Ascending aorta (tissue), 2 donors: ENCODE results near the gene HIP1R. TPM values are rescaled to one million over a fixed set of nuclear protein-coding genes. Genes with fewer than 3 reads are reported as not detected.

ENCODE experiments used
- DNase-seq, 2 donors: peaks; one replicate each; pipeline ENCODE4 v3.0.0-alpha.2; 2019; ENCODE audit warnings: low spot score in 2 of 2
- H3K27ac ChIP-seq, 2 donors: fragments of 200-600 bp; sonication (generic); one replicate each; pipeline ENCODE4 v1.5.1; 2016 to 2017; ENCODE audit warnings: mild to moderate bottlenecking in 1 of 2
- H3K27me3 ChIP-seq: fragments of 200-600 bp; sonication (generic); one replicate; pipeline ENCODE4 v1.5.1; 2017
- H3K36me3 ChIP-seq, 2 donors: fragments of 200-600 bp; sonication (generic); one replicate each; pipeline ENCODE4 v1.5.1; 2016
- H3K4me1 ChIP-seq, 2 donors: fragments of 200-600 bp; sonication (generic); one replicate each; pipeline ENCODE4 v1.5.1; 2016 to 2017; ENCODE audit warnings: mild to moderate bottlenecking in 1 of 2
- H3K4me3 ChIP-seq, 2 donors: fragments of 200-600 bp; sonication (generic); one replicate each; pipeline ENCODE4 v1.5.1; 2016 to 2017; ENCODE audit warnings: mild to moderate bottlenecking in 1 of 2
- H3K9me3 ChIP-seq, 2 donors: fragments of 200-600 bp; sonication (generic); one replicate each; pipeline ENCODE4 v1.5.1; 2016
- intact Hi-C: fragments of 100-400 bp; cut with DNase I; formaldehyde crosslinking; loops from one replicate; pipeline ENCODE4 v1.15.1; 2023
- total RNA-seq: library from RNA; depleted of rRNA; stranded (reverse); fragments of >200 nt; gene quantifications from one replicate; pipeline ENCODE4 v1.1.0, GENCODE V29; 2016
- TF ChIP-seq, protein P1 (sequence below), 3 experiments: fragments of 200-600 bp in 2 of 3; fragments of 450-650 bp in 1 of 3; sonication (generic) in 2 of 3; IDR thresholded peaks; one replicate each; pipeline ENCODE4 v1.5.1; 2016 to 2019; ENCODE audit warnings: antibody characterized with exemption in 3 of 3, mild to moderate bottlenecking in 1 of 3, moderate library complexity in 1 of 3

HIP1R gene
- total RNA-seq, 1 donor from 2014 or later, result 98.7 TPM

DNA sequence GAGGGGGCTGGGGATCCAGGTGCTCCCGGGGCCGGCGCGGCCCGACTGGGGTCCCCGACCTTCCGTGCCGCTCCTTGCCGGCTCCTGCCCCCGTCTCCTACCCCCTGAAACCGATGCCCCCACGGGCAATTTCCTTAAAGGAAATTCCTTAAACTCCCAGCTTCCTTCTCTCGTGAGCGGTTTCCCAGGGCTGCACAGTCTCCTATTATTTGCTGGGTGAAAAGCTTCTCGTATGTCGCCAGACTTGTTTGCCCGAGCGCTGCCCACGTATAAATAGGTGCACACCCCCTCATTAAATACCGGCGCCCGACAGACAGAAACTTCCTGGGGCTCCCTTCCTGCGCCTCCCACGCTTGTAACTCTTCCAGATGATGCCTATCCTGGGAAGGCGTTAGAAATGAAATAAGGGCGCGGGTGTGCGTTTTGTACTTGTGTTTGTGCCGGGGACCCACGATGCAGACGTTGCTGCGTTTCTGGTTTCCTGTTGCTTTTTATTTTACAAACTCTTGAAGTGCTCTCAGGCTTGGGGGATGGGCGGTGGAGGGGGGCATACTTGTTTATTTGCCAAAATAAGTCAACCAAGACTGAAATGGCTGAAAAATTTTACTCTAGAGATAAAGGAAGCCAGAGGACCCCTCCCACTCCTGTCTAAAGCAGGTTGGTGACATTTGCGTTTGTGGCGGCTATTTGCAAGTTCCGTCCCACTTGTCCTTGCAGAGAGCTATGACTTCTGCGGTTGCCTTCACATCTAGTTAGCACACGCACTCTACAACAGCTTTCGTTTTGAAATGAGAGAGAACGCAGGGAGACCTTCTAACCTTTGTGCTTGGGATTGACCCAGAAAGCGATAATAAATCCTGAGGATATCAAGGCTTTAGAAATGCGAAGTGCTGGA is 1.0 kb downstream of the HIP1R start:
- intact Hi-C loops, result loop anchor here (1.0 to 5.0 kb wide), 2 partner anchors 16 to 44 kb away; no protein-coding TSS in a partner anchor
- DNase-seq, result no peak
- H3K9me3 ChIP-seq, result no peaks in the 10 kb centered on the region
- peak overlapping the region; percentile 68 to 75 for H3K4me3 ChIP-seq
- H3K27me3 ChIP-seq, result no peaks in the 10 kb centered on the region
- TF ChIP-seq, protein P1, sequence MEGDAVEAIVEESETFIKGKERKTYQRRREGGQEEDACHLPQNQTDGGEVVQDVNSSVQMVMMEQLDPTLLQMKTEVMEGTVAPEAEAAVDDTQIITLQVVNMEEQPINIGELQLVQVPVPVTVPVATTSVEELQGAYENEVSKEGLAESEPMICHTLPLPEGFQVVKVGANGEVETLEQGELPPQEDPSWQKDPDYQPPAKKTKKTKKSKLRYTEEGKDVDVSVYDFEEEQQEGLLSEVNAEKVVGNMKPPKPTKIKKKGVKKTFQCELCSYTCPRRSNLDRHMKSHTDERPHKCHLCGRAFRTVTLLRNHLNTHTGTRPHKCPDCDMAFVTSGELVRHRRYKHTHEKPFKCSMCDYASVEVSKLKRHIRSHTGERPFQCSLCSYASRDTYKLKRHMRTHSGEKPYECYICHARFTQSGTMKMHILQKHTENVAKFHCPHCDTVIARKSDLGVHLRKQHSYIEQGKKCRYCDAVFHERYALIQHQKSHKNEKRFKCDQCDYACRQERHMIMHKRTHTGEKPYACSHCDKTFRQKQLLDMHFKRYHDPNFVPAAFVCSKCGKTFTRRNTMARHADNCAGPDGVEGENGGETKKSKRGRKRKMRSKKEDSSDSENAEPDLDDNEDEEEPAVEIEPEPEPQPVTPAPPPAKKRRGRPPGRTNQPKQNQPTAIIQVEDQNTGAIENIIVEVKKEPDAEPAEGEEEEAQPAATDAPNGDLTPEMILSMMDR (IDR thresholded peaks at IDR 0.05), result no peak
- H3K4me1 ChIP-seq, result peaks cover 2 to 13% of the 10 kb centered on the region in 2 donors
- H3K27ac ChIP-seq, result peak overlapping the region; percentile 59 to 60
- no peaks in the 10 kb centered on the region for H3K36me3 ChIP-seq

DNA sequence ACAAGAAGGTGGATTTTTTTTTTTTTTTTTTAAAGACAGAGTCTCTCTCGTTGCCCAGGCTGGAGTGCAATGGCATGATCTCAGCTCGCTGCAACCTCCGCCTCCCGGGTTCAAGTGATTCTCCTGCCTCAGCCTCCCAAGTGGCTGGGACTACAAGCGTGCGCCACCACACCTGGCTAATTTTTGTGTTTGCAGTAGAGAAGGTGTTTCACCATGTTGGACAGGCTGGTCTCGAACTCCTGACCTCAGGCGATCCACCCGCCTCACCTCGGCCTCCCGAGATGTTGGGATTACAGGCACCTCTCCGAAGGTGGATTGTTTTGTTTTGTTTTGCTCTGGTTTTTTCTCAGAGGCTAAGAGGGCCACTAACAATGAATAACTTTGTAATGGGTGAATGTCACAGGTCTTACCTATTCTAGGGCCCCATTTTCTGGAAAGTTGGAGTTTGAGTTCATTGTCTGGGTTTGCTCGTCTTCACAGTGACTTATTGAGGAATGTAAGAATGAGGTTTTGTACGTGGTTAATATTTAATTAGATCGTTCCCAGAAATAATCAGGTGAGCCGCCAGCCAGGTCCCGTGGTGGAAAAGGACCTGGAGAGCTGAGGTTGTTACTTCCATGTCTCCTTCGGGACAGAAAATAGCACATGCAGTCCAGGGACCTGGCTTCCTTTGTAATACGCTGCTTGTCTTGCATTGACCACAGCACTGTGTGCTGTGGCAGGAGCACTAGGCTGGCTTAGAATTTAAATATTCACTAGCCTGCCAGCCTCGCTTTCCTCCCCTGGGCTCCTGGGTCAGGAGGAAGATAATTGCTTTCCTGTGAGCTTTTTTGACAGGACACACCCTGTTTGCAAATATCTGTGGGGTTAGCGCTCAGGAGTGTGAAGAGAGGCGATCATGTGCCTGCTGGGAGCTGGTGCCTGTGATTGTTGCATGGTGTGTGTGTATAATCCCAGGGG is 2.3 kb downstream of the HIP1R start:
- H3K36me3 ChIP-seq, result no peaks in the 10 kb centered on the region
- H3K27ac ChIP-seq, result peak overlapping the region in 1 of 2 donors; percentile 59
- H3K9me3 ChIP-seq, result no peaks in the 10 kb centered on the region
- no peak for DNase-seq
- peaks cover 3 to 22% of the 10 kb centered on the region in 2 donors for H3K4me1 ChIP-seq
- intact Hi-C loops, result loop anchor here (5.0 kb wide), 1 partner anchor 45 kb away; no protein-coding TSS in a partner anchor
- TF ChIP-seq, protein P1 (IDR thresholded peaks at IDR 0.05), result no peak
- peak overlapping the region in 1 of 2 donors; percentile 68 for H3K4me3 ChIP-seq
- H3K27me3 ChIP-seq, result no peaks in the 10 kb centered on the region

DNA sequence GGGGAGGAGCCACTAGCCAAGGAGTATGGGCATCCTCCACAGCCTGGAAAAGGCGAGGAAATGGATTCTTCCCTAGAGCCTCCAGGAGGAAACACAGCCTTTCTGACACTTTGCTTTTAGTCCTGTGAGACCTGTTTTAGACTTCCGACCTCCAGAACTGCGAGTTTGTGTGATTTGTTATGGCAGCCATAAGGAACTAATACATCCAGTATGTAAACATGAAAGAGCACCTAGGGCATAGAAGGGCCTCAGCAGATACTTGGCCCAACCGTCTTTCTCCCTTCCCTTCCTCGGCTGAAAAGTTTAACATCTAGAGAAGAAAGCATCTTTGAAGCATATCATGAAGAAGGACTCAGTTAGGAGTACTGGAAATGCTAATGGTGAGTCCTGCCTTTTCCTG is 3.6 kb downstream of the HIP1R start:
- no peaks in the 10 kb centered on the region for H3K9me3 ChIP-seq
- DNase-seq, result no peak
- TF ChIP-seq, protein P1 (IDR thresholded peaks at IDR 0.05), result no peak
- no peaks in the 10 kb centered on the region for H3K27me3 ChIP-seq
- intact Hi-C loops, result loop anchor here (5.0 kb wide), 1 partner anchor 47 kb away; no protein-coding TSS in a partner anchor
- no peaks in the 10 kb centered on the region for H3K36me3 ChIP-seq
- H3K4me1 ChIP-seq, result peaks cover 3 to 24% of the 10 kb centered on the region in 2 donors
- H3K27ac ChIP-seq, result no peak overlapping the region
- H3K4me3 ChIP-seq, result no peak overlapping the region

DNA sequence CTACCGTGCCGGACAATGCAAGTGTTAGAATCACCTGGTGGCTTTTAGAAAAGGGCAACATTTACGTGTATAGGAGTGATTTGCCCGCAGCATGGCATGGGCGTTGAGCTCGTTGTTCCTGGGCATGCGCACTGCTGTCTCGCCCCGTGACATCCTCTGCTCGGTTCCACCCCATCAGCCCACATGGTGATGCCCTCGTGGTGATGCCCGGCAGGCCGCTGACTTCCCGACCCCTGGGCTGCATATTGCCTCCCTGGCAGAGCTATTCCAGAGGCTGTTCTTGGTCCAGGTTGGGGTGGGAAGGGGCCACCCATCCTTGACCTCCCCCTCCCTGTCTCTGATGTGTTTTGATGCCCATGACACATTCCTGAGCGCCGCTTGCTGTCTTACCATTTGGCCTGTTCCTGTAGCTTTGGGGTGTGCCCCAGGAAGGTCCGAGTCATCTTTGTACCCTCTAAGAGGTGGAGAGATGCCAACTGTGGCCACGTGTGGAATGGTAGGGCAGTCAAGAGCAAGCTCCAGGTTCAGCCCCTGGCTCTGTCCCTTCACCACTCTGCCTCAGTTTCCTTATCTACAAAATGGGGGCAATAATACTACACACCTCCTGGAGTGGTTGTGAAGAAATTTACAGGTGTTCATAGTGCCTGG is 4.8 kb downstream of the HIP1R start:
- H3K4me3 ChIP-seq, result no peak overlapping the region
- DNase-seq, result no peak
- H3K36me3 ChIP-seq, result no peaks in the 10 kb centered on the region
- peaks cover 3 to 24% of the 10 kb centered on the region in 2 donors for H3K4me1 ChIP-seq
- peak overlapping the region; percentile 79 to 82 for H3K27ac ChIP-seq
- intact Hi-C loops, result loop anchor here (5.0 kb wide), 1 partner anchor 48 kb away; no protein-coding TSS in a partner anchor
- H3K27me3 ChIP-seq, result no peaks in the 10 kb centered on the region
- H3K9me3 ChIP-seq, result no peaks in the 10 kb centered on the region
- TF ChIP-seq, protein P1 (IDR thresholded peaks at IDR 0.05), result no peak
